AG20443 (cell line): ENCODE data around the gene MDP1.

ENCODE experiments used
- DNase-seq: peaks from one replicate; pipeline ENCODE4 v3.0.0; 2012; ENCODE audit warnings: low spot score, mixed read lengths

Gene MDP1

DNA sequence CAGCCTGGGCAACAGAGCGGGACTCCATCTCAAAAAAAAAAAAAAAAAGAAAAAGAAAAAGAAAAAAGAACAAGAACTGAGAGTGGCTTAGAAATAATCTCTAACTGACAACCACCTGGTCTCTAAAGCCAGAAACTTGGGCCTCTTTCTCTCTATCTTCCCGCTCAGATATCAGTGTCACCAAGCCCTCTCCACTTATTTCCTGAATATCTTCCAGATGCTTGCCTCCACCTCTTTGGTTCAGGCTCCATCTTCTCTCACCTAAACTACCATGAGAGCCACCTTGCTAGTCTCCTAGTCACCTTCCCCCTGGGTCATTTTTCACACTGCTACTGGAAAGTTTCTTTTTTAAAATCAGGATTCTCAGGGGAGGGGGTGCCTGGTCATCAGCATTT is 18.8 kb downstream of the MDP1 start:
- DNase-seq = no peak

DNA sequence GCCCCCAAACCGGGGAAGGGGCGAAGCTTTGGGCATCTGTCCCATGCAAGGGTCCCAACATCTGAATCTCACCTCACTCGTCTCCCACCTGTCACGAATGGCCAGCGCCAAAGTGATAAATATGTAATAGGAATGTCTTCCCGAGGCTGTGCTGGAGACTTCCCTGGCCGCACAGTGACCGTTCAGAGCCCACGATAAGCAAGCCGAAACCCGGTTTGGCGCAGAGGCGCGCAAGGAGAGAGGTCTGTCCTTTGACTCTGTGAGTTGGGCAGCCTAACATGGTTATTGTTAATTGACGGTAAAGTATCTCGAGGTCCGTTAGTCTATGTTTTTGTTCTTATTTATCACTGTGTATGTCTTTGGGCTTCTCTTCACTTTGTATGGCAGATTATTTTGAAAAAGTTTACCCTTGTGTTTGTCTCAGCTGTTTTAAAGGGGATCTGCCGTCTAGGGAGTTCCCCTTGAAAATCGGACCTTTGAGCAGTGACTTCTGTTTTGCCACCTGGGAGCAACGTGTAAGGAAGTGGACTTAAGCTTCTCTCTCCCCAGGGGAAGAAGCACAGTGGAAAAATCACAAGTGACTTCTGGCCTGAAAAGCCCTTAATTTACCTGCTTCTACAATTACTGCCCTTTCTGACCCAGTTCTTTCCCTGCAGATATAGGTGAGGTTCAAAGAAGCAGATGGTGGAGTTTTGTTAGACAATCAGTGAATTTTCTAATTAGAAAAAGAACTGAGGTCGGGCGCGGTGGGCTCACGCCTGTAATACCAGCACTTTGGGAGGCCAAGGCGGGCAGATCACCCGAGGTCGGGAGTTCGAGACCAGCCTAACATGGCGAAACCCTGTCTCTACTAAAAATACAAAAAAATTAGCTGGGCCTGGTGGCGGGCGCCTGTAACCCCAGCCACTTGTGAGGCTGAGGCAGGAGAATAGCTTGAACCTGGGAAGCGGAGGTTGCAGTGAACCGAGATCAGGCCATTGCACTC is 19.5 kb downstream of the MDP1 start:
- DNase-seq = peak; percentile 52

DNA sequence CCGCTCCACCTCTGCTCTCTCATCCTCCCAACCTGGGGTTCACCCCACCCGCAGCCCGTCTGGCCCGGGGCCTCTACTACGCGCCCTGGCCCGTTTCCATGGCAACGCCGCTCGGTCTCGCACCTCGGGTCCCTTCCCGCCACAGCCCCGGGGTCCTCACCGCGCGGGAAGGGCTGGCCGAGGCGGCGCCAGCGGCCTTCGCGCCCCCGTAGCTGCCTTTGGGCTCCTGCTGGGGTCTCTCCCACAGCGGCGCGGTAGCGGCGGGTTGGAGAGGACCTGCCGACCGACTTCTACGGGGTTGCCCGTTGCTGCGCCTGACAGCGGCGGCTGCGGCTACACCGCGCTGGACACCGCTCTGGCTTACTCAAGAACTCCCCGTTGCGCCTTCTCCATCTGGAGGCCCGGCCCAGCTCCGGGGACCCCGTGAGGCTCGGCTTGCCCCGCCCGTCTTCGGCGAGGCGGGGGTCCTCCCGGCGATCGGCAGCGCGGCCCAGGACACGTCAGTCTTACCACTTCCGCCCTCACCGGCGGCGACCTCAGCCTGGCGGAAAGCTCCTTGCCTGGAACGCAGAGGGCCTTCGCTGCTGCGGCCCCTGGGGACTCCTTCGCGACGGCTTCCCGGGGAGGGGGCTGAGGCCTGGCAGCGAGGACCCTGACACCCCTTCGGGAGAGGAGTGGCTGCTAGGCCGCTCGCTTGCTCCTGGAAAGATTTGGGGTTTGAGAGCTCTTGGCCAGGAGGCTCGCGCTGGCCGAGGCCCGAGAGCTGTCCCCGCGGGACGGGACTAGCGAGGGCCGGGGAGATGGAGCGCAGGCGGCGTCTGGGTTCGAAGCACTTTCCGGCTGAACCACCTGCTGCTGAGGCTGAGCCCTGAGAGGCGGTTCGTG is 20.4 kb downstream of the MDP1 start, which contains the start of gene TM9SF1:
TM9SF1 (minus strand) TSS at position 256 of the 885 bp plus-strand sequence. CDS start 422 bp downstream, outside the sequence.
- peak; percentile 95 for DNase-seq

DNA sequence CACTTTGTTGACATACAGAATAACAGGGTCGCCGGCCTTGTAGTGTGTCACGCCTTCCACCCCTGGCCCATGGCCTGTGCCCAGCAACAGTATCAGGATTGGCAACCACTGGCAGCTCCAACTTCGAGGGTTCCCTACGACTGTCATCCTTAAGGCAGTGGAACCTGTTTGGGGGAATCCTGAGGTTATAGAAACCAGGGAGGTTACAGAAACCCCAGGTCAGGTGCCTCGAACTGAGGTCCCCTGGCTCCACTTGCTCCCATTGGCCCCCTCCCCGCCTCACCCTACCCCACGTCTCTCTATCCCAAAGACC is 21.0 kb downstream of the MDP1 start:
- DNase-seq = no peak

DNA sequence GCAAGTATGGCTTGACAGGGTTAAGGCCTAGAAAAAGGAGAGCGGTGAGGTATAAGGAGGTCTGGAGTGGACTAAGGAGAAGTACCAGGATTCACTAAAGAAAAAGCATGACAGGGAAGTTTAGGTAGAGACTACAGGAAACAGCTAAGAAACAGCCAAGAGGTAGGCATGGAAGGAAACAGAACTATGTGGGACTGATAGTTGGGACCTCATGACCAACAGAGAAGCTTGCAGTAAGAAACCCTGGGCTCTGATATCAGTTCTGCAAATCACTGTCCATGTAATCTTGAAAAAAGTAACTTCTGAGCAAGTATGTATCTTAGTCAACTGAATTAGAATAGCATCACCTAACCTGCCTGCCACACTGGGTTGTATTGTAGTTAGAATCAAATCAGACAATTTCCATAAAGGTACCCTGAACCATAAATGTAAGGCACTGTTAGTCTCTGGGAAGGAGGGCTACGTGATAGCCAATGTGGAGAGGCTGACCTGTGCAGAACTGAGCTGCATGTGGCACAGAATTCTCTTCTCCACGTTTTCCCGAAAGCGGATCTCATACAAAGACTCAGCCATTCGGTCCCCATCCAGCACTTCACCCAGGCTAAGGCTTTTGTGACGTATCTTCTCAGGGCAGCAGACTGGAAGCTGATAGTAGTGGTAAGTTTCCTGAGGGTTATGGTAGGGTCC is 21.5 kb downstream of the MDP1 start:
- no peak for DNase-seq

DNA sequence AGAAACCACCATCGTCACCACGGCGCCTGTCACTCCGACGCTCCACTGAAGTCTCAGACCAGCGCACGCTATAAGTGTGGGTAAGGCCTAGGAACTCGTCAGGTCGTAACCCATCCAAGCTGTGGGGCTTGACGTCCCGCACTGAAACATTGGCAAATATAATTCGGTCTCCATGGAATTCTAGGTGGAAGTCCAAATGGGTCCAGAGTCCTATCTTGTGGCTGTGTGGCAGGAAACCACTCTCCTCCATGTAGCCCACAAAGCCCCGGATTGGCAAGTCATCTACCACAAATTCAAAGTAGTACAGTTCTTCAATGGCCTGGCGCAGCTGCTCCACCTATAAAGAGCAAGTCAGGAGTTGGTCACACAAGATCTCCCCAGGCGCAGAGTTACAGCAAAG is 22.9 kb downstream of the MDP1 start:
- no peak for DNase-seq

DNA sequence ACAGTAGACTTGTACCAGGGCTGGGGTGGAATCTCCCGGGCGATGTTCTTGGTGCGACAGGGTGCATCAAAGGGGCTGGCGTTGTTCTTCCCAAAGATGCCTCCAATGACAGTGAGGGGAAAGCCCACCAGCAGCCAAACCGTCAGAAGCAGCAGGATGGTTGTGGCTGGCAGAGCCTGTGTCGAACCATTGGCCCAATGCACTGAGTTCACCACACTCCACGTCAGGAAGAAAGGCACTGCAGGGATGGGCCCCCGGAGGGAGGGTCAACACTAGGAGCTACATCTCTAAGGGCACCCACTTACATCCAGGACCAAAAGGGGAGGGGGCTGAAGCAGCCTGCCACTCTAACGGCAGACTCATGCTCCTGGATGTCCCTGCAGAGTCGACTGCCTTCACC is 25.4 kb downstream of the MDP1 start:
- DNase-seq = no peak

DNA sequence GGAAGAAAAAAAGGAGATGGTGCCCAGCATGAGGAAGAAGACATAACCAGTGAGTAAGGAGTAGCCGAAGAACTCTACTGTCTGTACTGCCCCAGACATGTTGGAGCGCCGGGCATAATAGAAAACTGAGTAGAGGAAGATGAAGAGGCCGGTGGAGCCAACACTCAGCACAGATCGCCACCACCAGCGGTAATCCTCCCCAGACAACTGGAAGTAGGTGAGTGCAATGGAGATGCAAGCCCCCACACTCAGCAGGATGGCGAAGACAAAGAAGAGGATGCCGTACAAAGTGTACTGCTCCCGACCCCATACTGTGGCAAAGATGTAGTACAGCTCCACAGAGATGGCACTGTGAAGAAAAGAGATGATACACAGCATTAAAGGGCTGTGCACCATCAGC is 26.4 kb downstream of the MDP1 start:
- no peak for DNase-seq

DNA sequence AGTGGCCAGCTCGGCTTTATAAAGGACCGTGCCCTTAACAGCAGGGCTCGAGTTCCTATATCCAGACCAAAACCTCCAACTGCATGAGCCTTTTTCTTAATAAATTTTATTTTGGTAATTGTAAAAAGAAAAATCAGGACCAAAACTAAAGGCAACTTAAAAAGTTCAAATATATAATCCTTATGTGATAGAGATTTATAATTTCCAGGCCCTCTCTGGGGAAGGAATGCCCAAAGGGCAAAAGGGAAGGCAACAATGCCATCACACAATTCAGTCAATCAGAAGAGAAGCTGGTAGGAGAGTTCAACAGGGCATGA is 26.8 kb downstream of the MDP1 start:
- DNase-seq = no peak

DNA sequence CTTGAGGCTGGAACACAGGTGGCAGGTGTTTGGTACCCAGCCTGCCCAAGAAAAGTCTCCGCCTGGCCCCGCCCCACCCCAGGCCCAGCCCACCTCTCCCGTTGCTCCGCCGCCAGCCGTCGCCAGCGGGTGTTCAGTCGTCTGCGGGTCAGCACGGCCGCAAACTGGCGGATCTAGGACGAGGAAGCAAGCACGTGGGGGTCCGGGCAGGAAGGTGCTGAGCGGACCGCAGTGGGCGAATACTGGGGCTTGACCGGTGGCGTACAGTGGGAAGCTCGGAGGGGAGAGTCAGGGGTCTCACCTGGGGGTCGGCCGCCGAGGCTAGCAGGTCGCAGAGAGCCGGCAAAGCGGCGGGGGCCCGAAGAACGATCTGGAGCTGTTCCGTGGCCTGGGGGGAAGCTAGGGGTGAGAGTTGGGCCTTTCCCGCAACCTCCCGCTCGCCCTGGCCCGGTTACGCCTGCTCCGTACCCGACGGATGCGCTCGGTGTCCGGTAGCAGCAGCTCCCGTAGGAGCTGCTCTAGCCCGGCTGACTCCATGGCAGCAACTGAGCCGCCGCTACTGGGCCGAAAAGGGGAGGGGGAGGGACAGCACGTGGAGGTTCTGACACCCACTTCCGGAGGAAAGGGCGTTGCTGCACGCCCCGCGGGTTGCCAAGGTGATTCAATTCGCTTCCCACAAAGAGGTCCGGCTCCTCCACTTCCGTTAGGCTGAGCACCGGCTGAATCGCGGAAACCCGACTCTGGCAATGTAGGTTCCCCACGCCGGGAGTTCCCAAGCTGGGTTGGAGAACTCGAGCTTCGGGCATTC is 27.4 kb downstream of the MDP1 start, which contains the start of gene IPO4:
IPO4 (minus strand) TSS at position 566 of the 808 bp plus-strand sequence; CDS start at position 537, 29 bp downstream.
- DNase-seq = peak; percentile 98

DNA sequence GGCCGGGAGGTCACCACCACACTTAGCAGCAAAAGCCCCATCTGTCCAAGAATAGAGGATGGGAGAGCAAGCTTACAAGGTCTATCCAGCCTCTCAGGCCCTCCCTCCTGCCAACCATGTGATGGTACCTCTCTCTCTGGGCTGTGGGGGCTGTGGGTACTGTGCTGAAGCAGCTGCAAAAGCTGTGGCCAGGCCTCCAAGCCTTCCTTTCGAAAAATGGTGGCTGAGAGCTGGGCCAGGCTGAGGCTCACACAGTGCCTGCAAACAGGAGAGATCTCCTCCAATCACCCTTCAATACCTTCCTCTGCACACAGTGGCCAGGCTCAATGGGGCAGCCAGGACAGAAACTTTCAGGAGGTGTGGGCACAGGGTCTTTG is 28.3 kb downstream of the MDP1 start:
- DNase-seq = no peak

DNA sequence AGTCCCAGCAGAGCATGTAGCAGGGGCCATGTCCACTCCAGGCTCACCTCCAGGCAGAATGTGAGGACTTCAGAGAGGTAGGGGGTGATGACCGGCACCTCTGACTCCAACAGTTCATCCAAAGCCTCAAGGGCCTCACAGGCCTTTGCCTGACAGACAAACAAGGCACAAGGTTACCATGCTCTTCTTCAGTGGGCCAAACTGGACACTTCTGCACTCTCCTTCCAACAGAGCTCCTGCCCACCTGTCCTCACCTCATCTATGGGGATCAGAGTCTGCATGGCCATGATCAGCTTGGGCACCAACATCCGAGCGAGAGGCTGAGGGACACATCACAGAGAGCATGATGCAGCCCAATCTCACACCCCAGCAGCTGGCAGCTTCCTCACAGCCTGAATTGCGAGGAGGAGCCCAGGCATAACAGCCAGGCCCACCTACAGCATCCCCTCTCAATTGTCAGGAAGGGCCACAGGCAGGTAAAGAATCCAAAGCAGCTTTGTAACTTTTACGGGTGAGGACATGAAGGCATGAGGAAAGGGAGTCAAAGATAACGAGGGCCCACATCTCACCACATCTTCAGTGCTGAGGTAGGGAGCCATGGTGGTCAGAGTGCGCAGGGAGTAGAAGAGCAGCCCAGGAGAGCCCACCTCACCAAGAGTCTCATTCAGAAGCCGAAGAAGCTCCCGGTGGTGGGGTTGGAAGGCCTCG is 28.9 kb downstream of the MDP1 start:
- DNase-seq = no peak

DNA sequence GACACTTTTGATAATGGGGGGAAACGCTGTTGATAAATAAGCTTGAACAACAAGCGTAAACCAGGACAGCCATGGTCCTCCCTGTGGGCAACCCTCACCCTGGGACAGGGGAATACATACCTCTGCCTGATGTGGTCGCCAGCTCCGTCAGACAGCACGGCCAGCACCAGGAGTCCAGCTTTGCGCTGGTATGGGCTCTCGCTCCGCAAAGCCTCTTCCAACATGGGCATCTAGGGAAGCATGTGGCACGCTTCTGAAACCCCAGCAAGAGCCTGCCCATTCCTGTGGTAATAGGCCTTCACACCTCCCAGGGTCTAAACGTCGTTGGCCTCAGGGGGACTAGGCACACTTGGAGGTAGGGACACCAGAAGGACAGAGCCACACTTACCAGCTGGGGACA is 30.1 kb downstream of the MDP1 start:
- DNase-seq = no peak

DNA sequence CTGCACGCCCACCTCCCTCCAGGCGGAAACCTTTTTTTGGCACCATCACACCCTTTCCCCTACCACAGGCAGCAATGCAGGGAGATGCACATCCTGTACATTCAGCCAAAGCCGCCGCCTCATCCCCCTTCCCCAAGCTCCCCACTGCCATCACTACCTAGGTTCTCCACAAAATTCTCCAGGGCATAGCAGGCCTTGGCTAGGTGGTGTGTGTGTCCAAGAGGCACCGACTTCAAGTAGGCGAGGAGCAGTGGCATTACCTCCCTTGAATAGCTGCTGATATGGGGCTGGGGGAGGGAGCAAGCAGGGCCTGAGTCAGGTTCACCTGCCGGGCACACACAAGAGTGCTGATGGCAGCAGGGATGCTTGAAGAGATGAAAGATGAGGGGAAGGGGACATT is 30.8 kb downstream of the MDP1 start:
- no peak for DNase-seq

DNA sequence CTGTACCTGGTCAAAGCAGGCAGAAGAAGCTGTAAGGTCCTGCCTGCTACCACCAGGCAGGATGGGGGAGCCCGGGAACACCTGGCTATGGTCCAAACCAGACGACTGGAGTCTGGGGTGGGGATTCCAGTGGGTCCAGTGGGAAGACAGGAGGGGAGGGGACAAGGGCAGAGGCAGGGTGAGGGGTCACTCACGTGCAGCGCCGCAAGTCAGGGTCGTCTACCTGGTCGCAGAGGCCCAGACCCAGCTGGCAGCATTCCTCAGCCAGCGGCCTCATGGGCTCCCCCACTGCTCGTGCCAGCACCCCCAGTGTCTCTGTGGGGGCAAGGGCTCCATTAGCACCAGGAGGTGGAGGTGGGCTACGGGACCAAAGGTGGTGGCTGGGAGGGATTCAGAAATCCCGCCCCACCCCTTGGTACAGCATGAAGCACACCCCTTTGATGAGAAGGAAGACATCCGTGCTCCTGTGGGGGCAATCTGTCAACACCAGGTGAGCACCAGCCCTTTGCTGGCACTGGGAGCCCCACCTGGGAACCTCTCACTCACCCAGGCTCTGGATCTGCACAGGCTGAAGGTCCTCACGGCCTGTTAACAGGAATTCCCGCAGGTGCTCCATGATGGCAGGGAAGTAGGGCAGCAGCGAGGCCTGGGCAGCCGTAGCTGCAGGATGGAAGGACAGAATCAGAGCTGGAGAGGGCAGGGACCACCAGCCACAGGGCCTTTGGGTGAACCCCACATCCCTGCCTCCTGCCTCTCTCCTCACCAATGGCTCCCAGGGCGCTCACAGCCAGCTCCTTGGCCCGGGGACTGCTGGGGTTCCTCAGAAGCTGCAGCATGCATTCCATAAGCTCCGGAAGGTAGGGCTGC is 31.5 kb downstream of the MDP1 start:
- DNase-seq = no peak

DNA sequence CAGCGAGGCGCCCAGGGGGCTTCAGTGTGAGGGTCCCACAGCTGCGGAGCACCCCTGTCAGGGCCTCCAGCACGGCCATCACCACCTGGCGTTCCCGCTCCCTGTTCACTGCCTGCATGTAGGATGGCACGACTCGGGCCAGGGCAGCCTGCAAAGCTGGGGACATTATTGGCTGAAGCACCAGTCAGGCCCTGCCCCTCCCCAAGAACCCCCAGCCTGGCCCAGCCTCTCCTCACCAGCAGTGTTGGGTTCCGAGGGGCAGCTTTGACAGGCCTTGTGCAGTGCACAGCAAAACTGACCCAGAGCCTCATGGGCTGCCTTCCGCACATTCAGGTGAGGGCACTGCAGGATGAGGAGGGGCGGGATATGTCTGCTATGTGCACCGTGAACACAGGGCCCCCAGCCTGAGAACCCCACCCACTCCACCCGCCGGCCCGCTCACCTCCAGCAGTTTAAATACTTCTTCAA is 32.8 kb downstream of the MDP1 start:
- no peak for DNase-seq

DNA sequence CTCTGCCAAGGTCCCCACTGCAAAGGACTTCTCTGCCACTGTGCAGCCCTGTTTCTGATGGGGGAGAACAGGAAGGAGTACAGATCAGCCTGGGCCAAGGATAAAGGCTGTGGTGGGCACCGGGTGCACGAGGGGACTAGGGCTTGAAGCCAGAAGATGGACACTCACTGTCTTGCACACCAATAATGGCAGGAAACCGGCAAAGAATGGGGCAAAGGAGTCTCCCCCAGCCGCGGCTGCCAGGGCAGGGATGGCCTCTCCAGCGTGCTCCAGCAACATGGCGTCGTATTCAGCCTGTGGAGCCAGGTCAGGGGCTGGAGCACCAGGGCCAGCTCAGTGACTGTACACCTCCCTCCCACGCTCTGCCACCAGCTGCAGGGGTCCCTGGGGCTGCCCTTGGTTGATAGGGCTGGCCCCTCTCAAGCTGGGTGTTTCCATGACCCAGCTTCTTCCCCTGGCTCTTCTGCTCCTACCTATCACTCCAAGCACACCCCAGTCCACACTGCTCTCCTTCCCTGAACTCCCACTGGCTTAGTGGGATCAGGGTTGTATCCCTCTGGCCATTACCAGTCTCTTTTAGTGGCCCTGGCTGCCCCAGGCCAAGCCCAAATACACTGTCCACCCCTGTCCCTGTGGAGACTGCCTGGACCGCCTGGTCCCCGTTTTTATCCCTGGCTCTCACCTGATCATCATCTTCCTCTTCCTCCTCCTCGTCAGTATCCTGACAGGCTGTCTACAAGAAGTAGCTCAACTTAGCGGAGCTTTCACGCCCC is 33.6 kb downstream of the MDP1 start:
- DNase-seq = no peak

DNA sequence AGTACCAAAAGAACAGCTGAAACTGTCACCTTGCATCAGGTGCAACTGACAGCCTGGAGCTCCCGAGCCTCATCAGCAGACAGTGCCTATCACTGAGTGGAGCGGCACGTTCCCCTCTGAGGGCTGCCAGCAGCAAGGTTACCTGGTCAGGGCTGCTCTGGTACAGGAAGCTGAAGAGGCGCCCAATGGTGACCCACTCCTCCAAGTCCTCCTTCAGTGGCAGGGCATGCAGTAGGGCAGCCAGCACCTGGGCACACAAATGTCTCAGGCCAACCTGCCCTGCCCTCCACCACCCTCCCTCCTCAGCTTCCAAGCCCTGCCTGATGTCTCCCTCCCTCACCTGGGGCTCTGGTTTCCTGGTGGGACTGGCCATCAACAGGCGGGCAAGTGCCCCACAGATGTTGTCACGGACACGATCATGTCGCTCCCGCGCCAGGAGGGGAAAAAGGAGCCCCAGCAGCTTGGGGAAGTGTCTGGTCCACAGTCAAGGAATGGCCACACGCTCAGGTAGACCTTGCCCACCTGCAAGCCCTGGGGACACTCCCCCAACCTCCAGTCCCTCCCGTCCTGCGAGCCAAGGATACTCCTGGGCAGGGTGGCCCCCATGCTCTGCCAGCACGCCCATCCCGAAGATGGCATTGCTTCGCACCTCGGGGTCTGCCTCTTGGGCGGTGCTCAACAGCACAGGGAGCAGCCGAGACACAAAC is 34.3 kb downstream of the MDP1 start:
- no peak for DNase-seq
